HEK293 (cell line): Measurements from ENCODE around the gene SNRPB2.

ENCODE experiments used
- BCL6B ChIP-seq: fragments of 450-650 bp; formaldehyde crosslinking; IDR thresholded peaks from 2 replicates; pipeline ENCODE4 v1.5.1; 2017; ENCODE audit warnings: missing biosample characterization, missing genetic modification characterization
- CTCF ChIP-seq: fragments of 450-650 bp; formaldehyde crosslinking; IDR thresholded peaks from 2 replicates; pipeline ENCODE4 v1.5.1; 2016; ENCODE audit warnings: missing biosample characterization, missing genetic modification characterization
- ELK4 ChIP-seq: IDR thresholded peaks from 2 replicates; pipeline ENCODE4 v1.6.1; 2011; ENCODE audit warnings: mild to moderate bottlenecking, low read depth, low read length, borderline replicate concordance
- TSHZ1 ChIP-seq: fragments of 450-650 bp; formaldehyde crosslinking; IDR thresholded peaks from 2 replicates; pipeline ENCODE4 v1.5.1; 2016; ENCODE audit warnings: missing biosample characterization, missing genetic modification characterization, borderline replicate concordance
- ZBTB1 ChIP-seq: fragments of 450-650 bp; formaldehyde crosslinking; IDR thresholded peaks from 2 replicates; pipeline ENCODE4 v1.5.1; 2016; ENCODE audit warnings: missing biosample characterization, missing genetic modification characterization
- ZEB2 ChIP-seq: fragments of 450-650 bp; formaldehyde crosslinking; IDR thresholded peaks from 2 replicates; pipeline ENCODE4 v1.5.1; 2016; ENCODE audit warnings: missing biosample characterization, missing genetic modification characterization
- ZNF138 ChIP-seq: fragments of 450-650 bp; formaldehyde crosslinking; IDR thresholded peaks from 2 replicates; pipeline ENCODE4 v1.5.1; 2016; ENCODE audit warnings: missing biosample characterization, missing genetic modification characterization, borderline replicate concordance
- ZNF174 ChIP-seq: fragments of 450-650 bp; formaldehyde crosslinking; IDR thresholded peaks from 2 replicates; pipeline ENCODE4 v1.5.0; 2017; ENCODE audit warnings: missing biosample characterization, mild to moderate bottlenecking, missing genetic modification characterization
- ZNF18 ChIP-seq: fragments of 450-650 bp; formaldehyde crosslinking; IDR thresholded peaks from 2 replicates; pipeline ENCODE4 v1.5.1; 2016; ENCODE audit warnings: missing biosample characterization, missing genetic modification characterization
- ZNF280D ChIP-seq: fragments of 450-650 bp; formaldehyde crosslinking; IDR thresholded peaks from 2 replicates; pipeline ENCODE4 v1.5.1; 2016; ENCODE audit warnings: missing biosample characterization, missing genetic modification characterization
- ZNF324 ChIP-seq: fragments of 450-650 bp; formaldehyde crosslinking; IDR thresholded peaks from 2 replicates; pipeline ENCODE4 v1.5.1; 2016; ENCODE audit warnings: missing biosample characterization, missing genetic modification characterization
- ZNF561 ChIP-seq: fragments of 450-650 bp; IDR thresholded peaks from 2 replicates; pipeline ENCODE4 v1.5.1; 2018; ENCODE audit warnings: missing biosample characterization, missing genetic modification characterization, borderline replicate concordance
- ZNF707 ChIP-seq: fragments of 450-650 bp; formaldehyde crosslinking; IDR thresholded peaks from 2 replicates; pipeline ENCODE4 v1.5.1; 2016; ENCODE audit warnings: missing biosample characterization, missing genetic modification characterization
- ZNF776 ChIP-seq: fragments of 450-650 bp; formaldehyde crosslinking; IDR thresholded peaks from 2 replicates; pipeline ENCODE4 v1.5.0; 2017; ENCODE audit warnings: missing biosample characterization, missing genetic modification characterization, borderline replicate concordance

- TF ChIP-seq ZNF280D (tag by site-specific recombination) (no peak), CTCF (tag by site-specific recombination) (no peak), ZNF138 (no peak), ZNF561 (no peak), ZNF707 (tag by site-specific recombination) (no peak), ZEB2 (tag by site-specific recombination) (no peak), ELK4 (no peak), ZNF776 (tag by site-specific recombination) (no peak), ZNF18 (tag by site-specific recombination) (no peak), ZBTB1 (no peak), BCL6B (tag by site-specific recombination) (no peak), ZNF324 (tag by site-specific recombination) (no peak), ZNF174 (no peak), TSHZ1 (tag by site-specific recombination) (no peak)
Measured at GRCh38 chr20:16693278-16693677, 36.5 kb upstream of the SNRPB2 start.
